ENCODE results near the gene PAGE4.

GRCh38 chrX:49816435-49816834 is 12.7 kb upstream of the PAGE4 start:
- TF ChIP-seq TOX (CRISPR knock-in tag; IDR thresholded peaks at IDR 0.05; ENCODE audit: borderline replicate concordance) (no peak), ESRRG (CRISPR knock-in tag; IDR thresholded peaks at IDR 0.05) (no peak), ZFP3 (CRISPR knock-in tag; IDR thresholded peaks at IDR 0.05) (no peak), ZNF565 (CRISPR knock-in tag; conservative IDR thresholded peaks at IDR 0.05; ENCODE audit: low read depth) (no peak), BACH2 (CRISPR knock-in tag; IDR thresholded peaks at IDR 0.05; ENCODE audit: borderline replicate concordance) (no peak)

Data from SK-N-SH treated with all-trans-retinoic acid at 6 μM for 48 hours (cell line).